GM21723 (cell line): ENCODE results near the gene HUNK.

Experiments
- ATAC-seq: cut with Tn5 transposase; IDR thresholded peaks from one replicate; pipeline ENCODE4 v1.9.1; 2021; ENCODE audit warnings: mild to moderate bottlenecking, moderate library complexity; ENCODE audit not compliant: unreplicated experiment

The HUNK gene

DNA sequence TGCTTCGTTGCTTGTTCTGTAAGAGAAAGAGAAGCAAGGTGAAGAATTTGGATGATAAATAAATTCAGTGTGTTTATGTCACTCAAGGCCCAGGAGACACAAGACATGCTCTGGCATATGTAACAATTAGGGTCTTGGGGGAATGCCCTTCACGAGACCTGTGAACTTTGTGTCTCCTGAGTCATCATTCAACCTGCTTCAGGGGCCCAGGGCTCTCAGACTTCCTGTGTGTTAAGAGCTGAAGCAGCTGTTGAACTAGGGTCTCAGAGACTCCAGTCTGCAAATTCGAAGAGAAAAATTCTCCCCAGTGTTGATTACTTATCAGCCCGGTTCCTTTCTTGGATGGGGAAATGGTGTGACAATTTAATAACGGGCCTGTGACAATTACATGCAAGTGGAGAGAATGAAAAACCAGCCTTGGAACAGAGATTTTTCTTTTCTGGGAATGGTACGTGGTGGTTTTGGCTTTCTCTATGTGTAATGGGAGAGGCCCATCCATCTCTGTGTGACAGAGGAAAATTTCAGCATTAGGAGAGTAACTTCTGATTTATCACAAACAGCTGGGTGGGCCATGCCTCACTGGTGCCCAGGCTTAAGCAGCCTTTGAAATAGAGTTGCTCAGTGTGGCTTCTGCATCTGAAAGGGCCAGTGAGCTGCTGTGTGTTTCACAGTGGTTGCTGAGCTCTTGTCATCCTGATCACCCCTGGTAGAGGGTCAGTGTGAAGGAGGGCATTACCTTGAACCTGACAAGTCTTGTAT lies 22.4 kb downstream of the HUNK start:
- ATAC-seq, result no peak

DNA sequence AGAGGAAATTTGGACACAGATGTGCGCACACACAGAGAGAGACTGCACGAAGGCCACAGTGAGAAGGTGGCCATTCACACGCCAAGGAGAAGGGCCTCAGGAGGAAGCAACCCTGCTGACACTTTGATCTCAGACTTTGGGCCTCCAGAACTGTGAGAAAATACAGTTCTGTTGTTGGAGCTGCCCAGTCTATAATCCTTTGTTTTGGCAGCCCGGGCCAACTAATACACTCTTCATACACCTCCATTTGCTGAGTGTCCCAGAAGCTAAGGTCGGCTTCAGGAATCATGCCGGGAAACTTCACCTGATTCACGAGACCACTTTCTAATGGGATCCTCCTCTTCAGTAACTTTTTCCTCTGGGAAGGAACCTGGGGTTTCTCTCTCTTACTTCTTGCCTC lies 23.2 kb downstream of the HUNK start:
- no peak for ATAC-seq

DNA sequence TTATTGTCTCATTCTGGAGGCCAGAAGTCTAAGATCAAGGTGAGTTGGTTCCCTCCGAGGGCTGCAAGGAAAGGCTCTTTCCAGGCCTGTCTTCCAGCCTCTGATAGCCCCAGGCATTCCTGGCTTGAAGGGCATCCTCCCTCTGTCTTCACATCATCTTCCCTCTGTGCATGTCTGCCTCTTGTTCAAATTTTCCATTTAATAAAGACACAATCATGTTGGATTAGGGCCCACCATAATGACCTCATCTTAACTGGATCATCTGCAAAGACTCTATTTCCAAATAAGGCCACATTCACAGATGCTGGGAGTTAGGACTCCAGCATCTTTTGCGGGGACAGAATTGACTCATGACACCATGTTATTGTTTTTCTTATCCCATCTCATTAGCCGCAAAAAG lies 24.5 kb downstream of the HUNK start:
- ATAC-seq, result no peak

DNA sequence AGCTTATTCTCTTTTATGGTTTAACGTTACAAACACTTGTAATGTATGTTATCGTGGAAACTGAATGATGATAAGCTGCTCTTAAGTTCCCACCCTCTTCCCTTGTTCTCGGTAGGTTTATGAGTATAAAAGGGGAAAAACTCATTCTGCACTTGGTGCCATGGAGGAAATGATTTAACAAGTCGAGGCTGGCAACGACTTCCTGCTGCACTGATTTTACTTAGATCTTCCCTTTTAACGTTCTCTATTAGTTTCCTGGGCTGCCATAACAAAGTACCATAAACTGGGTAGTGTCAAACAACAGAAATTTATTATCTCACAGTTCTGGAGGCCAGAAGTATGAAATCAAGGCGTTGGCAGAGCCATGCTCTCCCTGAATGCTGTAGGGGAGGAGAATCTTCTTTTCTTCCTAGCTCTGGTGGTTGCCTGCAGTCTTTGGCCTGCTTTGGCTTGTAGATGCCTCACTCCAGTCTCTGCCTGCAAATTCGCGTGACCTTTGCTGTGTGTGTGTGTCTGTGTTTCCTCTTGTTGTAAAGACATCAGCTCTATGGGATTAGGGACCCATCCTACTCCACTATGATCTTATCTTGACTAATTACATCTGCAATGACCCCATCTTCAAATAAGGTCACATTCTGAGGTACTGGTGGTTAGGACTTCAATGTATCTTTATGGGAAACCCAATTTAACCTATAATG lies 26.3 kb downstream of the HUNK start:
- ATAC-seq, result no peak

DNA sequence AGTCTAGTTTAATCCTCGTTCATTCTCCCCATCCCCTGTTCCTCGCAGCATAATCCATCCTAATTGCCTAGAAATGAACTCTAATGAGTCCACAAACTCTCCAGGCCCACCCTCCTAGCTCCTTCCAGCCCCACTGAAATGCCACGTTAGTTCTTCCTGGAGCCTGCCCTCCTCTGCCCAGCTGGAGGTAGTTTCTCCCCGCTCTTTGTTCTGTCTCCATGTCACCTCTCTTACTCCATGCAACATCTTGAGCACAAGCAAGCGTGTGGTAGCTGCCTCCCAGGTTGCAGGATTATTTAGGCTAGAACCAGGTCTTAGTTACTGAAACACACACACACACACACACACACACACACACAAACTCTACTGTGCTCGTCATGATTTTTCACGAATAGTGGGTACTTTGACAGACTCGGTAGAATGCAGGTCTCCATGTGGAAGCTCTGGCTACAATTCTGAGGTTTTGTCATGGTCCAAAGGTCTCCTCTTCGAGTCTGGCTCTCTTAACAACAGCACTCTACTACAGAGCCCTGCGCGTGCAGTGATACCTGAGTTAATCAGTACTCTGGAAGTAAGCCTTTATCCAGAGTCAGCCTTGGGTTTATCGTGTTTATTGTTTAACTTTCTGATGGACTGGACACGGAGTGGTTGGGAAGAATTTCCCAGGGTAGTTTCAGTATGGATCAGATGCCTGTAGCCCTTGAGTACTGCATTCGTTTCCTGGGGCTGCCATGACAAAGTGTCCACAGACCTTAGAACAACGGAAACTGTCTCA lies 27.5 kb downstream of the HUNK start:
- ATAC-seq, result no peak

DNA sequence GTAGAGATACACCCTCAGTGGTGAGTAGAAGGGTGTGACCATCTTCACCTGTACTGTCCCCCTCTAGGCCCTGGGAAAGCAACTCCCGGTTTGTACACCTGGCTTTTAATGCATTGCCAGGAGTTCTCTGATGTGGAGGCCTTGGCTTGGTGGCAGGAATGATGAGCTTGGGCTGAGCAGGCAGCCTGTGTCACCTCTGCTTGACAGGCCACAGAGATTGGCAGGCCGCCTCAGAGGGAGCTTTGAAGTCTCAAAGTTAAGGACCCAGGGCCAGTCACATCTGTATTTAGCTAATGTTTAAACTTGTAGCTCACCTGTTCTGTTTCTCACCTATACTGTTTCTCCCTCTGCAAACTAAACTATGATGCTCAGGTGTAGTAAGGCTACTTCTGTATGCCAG lies 28.5 kb downstream of the HUNK start:
- ATAC-seq, result no peak

DNA sequence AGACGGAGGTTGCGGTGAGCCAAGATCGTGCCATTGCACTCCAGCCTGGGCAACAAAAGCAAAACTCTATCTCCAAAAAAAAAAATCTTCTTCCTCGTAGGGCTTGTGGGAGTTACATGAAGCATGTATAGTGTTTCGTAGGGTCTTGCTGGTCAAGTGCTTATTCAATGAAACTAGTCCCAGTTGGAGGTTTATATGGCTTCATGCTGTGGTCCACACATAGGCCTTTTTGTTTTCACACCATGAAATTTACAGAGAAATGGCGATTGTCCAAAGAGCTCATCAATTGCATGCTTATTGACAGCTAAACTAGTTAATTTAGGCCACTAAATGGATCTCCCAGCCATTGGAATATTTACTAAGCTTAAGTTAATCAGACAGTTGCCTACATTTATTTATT lies 29.6 kb downstream of the HUNK start:
- ATAC-seq, result no peak

DNA sequence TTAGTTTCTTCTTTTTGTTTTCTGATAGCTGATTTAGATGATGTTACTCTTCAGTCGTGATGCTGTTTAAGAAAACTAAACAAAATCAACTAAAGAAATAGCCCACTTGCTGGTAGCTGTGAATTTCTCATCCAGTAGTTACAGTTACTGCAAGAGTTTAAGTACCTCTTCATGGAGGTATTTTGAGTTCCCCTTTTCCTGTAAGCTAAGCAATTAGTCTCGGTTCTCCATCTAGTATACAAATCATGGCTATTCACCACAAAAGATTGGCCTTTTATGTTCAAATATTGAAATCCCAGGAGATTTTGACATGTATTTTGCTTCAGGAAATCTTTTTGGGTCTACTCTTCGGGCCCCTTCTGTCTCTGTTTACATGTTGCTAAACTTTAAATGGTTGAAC lies 31.1 kb downstream of the HUNK start:
- no peak for ATAC-seq

DNA sequence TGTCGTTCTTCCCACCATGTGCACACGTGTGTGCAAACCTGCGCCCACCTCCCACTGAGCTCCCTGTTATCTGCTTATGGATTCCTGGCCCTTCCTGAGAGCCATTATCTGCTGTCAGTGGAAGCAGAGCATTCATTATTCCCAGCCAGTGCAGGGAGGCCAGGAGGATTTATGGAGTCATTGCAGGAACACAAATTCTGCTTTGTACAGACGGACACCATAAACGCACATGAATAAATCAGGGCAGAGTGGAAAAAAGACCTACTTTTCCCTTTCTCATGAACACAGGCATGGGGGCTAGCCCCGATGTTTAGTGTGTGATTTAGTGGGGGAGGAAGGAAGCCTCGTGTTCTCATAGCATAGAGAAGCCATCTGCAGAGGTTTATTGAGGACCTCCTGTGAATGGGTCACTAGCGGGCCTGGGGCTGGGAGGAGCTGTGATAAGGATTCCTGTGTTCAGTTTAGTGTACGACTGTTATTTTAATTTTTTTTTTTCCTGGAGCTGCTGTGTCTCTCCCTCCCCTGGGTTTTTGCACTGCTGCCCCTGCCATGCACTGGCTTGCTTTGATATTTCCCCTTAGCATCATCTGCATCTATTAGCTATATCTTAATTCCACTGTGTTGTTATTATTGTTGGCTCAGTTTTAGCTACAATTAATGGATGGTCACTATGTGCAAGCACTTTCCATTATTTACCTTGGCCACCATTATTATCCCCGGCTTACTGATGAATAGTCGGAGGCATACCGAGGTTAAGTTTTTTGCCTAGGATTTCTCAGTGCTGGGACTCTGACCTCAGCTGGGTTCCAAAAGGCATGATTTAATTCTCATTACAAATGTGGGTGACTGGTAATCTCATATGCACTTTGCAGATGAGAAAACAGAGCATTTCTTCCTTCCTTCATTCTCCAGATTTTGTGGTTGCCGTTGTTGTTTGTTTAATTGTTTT lies 33.0 kb downstream of the HUNK start:
- ATAC-seq, result no peak

DNA sequence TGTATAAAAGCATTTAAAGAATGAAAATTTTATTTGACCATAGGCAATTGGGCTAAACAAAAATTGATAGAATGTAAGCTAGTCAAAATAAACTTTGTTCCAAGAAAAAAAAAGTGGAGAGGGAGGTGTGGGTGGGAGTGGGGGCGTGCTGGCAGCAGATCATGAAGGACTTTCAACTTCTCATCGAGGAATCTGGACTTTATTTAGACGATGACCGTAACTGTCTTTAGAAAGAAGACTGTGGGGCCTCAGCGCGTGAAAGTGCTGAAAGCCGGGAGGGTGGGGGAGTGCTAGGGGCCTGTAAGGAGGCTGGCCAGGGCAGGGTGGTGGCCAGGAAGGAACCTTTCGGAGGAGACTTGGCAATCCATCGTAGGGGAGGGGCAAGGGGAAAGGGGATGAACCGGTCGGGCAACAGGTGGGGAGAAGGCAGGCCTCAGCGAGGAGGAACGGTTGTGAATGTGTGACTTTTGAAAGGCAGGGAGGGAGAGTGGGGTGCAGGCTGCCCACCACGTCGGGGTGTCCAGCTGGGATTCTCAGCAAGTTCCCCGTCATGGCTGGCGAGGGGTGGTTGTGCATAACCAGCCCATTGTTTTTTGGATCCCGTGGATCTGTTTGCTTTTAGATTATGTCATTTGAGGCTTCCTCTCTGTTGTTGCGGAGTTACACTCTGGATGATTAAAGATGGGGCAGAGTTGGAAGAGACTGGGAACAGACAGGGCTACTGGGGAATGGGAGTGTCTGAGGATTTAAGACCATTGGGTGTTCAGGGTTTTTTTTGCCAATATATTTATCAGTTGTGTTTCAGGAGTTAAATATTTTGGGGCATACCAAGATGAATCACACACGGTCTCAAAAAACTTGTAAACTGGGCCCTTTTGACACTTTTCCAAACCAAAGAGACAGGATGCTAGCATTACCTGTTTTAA lies 35.5 kb downstream of the HUNK start:
- ATAC-seq, result no peak

DNA sequence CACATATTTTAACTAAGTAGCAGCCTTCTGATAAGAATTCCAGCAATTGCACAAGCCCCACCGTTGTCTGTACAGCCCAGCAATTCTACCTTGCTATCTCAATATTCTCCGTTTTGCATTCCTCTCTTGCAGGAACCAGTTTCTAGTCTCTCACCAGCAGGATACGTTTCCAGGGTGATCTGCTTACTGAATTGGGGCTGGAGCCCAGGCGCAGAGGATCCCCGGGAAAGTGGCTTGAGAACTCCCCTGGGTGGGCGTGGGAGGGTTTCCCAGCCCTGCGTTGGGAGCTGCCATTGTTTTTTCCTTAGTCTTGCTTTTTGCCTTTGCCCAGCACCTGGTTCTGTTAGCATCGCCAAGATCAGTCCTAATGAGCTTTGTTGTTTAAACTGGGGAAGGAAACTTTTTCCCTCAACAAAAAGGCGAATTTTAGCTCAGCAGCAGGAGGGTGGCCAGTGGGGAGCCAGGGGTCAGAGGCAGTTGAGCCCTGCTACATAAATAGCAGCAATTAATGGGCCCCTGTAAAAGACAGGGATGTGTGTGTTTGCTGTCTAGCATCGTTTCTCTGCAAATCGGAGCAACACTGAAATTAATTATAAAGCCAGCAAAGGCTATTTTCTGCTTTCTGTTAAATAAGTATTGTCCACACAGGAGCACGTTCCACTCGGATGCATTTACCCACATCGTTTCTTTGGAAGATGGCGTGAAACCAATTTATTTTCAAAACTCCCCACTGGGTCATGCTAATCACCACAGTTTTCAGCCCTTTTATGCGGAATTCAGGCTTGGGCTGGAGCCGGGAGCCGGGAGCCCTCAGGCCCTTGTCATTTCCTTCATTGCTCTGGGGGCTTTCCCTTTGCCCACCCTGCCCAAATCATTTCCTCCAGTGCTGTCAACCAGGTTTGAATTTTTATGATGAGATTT lies 36.6 kb downstream of the HUNK start:
- ATAC-seq, result no peak

DNA sequence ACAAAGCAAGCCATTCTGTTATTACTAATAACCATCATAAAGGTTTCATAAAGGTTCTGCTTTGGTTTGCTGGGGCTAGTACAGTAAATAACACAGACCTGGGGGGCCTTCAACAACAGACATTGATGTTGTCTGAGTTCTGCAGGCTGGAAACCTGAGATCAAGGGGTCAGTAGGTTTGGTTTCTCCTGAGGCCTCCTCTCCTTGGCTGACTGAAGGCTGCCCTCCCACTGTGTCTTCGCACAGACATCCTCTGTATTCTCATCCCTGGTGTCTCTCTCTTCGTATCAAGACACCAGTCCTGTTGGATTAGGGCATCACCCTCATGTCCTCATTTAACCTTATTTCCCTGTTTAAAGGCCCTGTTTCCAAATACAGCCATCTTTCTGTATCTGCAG lies 37.3 kb downstream of the HUNK start:
- ATAC-seq, result no peak

DNA sequence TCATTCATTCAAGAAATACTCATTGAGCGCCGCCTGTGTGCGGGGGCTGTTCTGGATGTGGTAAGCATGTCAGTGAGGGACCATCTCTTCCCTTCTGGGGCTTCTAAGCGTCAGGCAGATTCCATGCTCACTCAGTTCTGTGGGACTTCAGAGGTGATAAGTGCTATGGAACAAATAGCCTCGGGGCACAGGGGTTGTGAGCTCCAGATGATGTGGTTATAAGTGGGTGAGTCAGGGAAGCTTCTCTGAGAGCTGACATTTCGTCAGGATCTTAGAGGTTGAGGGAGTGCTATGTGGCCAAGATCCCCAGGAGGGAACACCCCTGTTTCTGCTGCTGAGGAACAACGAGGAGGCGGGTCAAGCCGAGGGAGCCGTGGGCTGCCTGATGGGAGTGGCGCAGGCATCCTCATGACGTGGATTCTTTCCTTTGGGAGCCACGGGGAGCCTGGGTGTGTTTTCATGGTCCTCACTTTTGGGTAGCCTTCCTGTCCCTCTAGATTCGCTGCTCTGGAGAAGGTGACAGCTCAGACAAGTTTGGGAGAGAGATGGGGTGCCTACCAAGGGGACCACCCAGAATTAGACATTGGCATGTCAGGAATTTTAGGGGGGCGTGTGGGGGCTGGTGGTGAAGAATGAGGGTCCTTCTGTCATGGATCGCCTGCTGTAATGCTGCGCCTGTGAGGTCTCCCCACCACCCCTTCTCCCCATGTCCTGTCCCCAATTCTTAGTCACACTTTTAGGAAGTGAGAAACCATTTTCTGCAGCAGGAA lies 38.5 kb downstream of the HUNK start:
- no peak for ATAC-seq

DNA sequence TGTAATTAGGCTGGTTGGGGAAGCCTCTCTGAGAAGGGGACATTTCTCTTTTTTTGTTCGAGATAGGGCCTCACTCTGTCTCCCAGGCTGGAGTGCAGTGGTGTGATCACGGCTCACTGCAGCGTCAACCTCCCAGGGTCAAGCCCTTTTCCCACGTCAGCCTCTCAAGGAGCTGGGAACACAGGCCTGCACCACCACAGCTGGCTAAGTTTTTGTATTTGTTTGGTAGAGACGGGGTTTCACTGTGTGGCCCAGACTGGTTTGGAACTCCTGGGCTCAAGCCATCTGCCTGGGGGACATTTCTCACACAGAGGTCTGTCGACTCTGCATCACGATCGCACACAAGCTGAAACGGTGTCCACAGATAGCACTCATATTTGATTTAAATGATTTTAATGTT lies 39.7 kb downstream of the HUNK start:
- ATAC-seq, result no peak

DNA sequence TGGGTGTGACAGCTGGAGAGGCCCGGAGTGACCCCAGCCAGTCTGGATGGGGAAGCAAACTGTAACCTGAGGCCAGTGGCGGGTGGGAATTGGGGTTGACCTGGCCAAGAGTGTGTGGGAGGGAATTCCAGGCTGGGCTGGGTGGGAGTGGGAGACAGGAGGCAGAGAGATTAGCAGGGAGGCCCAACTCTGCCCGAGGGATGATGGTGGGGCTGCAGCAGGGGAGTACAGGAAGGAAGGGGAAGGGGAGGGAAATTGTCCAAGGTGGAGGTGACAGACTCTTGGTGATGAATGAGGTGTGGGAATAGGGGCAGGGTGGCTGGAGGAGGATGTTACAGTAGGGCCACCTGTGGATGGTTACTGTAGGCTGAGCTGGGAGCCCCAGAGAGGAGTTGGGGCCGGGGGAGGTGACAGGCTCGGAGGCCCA lies 40.4 kb downstream of the HUNK start:
- no peak for ATAC-seq

DNA sequence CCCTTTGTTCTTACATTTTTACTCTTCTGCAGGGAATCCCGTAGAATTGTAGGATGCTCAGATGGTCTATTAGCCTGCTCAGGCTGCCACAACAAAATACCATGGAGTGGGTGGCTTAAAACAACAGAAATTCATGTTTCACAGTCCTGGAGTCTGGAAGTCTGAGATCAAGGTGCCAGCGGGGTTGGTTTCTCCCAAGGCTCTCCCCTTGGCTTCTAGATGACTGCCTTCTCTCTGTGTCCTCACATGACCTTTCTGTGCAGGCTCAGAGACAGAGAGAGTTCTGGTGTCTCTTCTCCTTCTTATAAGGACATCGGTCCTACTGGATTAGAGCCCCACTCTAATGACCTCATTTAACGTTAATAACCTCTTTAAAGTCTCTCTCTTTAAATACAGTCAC lies 41.7 kb downstream of the HUNK start:
- ATAC-seq, result no peak

DNA sequence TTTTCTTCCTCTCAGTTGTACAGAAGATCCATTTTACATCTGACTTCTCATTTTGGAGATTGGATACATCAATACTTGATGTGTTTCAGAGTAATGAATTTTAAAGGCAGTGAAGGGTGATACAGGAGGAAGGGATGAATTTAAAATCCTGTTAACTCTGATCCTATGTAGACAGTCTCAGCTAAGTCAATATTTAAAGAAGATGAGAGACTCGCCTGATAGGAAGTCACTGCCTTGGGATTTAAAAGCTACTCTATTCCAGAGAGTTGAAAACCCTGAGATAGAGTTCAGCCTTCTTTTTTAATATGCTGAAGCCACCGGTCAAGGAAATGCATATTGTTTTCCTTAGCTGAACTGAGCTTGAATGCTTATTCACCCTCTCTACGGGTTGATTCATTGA lies 42.7 kb downstream of the HUNK start:
- ATAC-seq, result no peak

DNA sequence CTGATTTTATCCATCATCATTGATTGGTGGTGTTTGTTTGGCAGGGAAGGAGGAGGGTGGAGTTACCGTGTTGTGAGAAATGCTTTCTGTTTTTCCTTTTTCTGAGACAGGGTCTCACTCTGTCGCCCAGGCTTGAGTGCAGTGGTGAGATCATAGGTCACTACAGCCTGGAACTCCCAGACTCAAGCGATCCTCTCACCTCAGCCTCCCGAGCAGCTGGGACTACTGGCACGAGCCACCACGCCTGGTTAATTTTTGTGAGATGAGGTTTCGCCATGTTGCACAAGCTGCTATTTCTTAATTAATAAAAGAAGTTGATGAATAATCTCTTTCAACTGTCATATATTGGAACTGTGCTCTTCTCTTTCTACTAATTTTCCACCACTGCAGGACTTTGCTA lies 44.3 kb downstream of the HUNK start:
- ATAC-seq, result no peak
